DMS53 treated with DMSO at 0.1 percent for 48 hours (cell line): ENCODE results near the gene EYA2.
"Not testable (repeated sequence)": the region's sequence is repeated elsewhere in the genome, so short reads cannot be mapped to it uniquely, and the experiment has no call there.

ENCODE experiments used
- DNase-seq: peaks from one replicate; lab custom pipeline; 2025; ENCODE audit not compliant: unreplicated experiment; lab: John Stamatoyannopoulos, UW

Gene EYA2

DNA sequence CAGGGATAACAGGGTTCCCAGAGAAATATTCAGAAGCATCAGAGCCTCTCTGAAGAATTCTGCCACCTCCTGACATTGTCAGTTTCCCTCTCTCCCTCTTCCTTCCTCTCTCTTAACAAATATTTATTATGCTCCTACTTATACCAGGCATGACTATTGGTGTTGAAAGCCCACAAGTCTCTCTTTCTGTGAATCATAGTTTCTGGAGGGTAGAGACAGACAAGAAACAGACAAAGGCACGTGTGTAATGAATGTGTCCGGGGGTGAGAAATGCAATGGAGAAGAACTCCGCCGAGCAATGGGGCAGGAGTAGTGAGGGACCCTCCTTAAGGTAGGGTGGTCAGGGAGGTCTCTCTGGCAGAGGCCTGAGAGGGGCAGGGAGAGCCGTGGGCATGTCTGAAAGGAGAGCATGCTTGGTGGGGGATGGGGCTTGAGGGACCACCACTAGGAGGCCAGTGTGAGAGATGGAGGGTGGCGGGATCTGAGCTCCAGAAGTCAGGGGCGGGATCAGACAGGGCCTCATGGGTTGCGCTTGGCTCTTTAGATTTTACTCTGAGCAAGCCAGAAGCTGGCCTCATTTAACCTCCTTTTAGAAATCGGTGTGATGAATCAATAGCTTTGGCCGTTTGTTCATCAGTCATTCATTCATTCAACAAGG is 57.3 kb downstream of the EYA2 start:
- no peak for DNase-seq

DNA sequence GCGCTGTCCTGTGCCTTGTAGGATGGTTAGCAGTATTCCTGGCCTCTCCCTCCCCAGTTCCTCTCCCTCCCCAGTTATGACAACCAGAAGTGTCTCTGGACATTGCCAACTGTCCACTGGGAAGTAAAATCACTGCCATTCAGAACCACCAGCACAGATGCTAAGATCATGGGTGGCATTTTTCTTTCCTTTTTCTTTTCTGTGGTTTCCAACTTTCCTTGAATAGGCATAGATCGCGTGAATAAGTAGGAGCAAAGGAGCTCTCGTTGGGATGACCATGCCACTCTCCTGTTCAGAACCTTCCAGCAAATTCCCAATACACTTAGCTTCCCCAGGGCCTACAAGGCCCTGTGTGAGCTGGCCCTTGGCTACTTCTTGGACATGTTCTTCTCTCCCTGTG is 59.0 kb downstream of the EYA2 start:
- DNase-seq = no peak

DNA sequence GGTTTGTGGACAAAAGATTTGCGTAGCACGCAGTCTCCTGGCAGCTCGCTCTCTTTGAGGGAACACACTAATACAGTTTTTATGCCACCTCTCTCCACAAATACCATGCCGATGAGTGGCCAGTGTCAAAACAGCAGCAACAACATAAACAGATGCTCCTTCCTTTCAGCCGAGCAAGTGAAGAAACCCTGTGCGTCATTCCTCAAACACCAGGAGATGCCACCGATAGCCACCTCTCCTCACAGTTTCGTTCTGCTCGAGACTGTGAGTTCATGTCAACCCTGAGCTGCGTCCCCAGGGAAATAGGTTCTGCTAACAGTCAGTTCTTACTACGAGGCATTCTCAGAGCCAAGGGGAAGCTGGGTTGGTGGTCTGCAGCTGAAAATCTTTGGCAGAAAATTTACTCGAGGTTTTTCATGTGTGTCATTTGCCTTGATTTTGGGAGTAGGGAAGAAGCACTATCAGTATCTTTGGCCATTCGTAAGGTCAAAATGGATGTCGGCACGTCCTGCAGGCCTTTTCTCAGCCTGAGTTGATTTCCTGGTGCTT is 59.9 kb downstream of the EYA2 start:
- DNase-seq = no peak

DNA sequence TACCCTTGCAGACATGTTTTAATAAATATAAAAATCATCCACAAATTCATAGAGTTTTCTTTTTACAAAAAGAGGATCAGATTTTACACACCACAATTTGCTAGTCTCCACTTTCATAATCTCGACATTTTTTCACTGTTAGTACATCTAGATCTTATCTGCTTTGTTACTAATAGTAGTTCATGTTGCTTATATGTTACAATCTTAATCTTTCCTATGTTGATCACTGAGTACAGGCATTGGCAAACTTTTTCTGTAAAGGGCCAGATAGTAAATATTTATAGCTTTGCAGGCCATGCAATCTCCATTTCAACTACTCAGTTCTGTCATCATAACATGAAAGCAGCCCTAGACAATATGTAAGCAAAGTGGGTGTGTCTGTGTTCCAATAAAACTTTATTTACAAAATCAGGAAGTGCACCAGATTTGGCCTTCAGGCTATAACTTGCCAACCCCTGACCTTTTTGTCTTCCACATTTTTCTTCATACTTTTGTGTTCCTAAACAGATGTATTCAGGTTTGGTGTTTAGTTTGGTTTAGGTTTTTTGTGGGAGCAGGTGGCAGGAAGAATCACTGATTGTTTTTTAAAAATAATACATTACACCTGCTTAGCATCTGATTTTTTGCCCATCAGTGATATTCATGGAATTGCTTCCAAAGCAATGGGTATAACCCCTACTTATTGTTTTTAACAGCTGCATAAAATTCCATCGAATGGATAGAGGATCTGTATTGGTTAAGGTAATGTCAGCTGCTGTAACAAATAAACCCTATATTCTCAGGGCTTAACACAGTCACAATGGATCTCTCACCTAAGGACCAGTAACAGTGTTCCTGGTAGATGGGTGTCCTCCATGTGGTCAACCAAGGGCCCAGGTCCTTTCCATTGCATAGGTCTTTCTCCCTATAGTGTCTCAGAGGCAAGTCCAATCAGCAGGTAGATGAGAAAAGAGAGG is 61.2 kb downstream of the EYA2 start:
- DNase-seq = no peak

DNA sequence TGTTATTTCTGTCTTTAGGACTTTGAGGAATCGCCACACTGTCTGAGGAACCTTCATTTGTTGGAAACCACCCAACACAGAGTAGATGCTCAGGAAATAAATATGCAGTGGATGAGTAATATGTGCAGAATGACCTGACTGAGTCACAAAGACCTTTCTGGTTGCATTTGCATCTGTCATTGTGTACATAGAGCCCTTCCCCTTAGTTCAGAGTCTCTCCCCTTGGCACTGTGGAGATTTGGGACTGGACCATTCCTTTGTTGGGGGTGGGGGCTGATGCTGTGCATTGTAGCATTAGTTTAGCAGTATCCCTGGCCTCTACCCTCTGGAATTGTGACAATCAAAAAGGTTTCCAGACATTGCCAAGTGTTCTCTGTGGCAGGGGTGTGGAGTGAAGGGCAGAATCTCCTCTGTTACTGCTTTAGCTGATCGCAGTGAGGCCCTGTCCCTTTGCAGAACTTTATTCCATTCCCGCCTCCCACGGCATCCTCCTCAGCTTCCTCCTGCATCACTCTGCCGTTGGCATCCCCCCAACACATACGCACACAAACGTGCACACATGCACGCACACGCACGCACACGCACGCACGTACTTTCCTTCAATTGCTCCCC is 64.5 kb downstream of the EYA2 start:
- DNase-seq = peak; percentile 18

DNA sequence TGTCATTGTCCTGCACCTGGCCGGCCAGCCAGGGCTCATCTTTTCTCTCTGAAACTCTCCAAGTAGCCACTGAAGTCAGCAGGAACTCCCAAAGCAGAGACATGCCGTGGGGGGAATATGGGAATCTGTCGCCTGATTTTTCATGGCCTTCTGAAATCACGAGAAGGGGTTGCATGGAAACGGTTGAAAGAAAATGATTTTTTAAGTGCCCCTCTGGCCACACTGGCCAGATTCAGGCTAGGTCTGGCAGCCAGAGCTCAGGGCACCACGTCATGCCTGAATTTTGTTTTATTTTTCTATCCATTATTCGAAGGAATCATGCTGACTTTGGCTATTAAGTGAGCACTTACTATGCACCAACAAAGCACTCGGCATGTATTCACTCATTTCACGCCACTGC is 65.2 kb downstream of the EYA2 start:
- no peak for DNase-seq

DNA sequence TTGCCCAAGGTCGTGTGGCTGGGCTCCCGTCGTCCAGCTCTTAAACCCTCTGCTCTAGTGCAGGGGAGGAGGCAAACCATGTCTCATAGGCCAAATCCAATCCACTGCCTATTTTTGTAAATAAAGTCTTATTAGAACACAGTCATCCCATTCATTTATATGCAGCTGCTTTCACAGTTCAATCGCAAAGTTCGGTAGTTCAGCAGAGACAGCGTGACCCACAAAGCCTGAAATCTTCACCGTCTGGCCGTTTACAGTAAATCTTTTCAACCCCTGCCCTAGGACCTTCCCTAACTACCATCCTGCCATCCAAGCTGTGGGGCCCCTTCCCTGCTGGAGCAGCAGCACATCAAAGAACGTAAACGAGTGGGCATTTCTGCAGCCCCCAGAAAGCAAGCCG is 65.9 kb downstream of the EYA2 start:
- no peak for DNase-seq

DNA sequence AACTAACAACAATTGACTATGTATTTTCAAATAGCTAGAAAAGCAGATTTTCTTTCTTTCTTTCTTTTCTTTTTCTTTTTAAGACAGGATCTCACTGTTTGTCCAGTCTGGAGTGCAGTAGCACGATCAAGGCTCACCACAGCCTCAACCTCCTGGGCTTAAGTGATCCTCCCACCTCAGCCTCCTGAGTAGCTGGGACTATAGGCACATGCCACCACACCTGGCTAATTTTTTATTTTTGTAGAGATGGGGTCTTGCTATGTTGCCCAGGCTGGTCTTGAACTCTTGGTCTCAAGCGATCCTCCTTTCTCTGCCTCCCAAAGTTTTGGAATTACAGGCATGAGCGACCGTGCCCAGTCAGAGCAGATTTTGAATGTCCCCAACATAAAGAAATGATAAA is 67.3 kb downstream of the EYA2 start:
- not testable (repeated sequence) for DNase-seq

DNA sequence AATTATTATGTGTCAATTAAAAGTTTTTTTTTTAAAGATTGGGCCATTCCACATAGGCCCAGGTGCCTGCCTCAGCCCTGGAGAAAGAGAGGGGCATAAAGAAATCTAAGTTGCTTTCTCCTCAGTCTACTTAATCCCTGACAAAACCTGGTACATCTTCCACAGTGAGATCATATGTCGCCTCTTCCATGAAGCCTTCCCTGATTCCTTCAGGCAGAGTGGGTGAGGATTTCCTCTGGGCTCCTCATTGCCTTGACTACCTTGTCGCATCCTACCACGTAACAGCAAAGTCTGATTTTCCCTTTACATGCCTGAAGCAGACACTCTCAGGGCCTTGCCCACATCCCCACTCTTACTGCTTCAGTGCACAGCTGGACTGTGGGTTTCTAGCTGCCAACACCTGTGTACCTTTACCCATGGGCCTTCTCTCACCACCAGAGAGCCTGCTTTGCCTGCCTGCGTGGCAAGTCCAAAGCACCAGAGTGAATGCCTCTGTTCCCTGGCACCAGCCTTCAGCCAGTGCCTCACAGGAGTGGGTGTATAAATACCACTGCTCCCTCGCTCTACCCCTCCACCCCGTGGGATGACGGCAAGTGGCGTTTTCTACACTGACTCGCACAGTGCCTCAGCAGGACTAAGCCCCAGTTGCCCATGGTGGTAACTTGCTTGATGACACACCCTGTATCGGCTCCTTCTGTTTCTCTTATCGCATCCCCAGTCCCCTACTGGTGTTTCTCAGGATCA is 68.0 kb downstream of the EYA2 start:
- no peak for DNase-seq

DNA sequence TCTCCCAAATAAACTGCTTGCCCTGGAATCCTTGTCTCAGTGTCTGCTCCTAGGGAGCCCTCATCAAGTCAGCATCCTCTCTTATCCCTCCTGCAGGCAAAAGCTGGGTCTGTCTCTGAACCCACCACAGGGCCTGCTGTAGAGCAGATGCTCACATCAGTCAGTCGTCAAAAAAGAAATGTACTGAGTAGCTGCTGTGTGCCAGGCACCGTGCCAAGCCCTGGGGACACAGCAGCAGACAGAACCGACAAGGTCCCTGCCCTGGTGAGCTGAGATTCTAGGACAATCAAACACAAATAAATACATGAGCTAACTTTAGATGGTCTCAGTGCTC is 68.5 kb downstream of the EYA2 start:
- DNase-seq = no peak

DNA sequence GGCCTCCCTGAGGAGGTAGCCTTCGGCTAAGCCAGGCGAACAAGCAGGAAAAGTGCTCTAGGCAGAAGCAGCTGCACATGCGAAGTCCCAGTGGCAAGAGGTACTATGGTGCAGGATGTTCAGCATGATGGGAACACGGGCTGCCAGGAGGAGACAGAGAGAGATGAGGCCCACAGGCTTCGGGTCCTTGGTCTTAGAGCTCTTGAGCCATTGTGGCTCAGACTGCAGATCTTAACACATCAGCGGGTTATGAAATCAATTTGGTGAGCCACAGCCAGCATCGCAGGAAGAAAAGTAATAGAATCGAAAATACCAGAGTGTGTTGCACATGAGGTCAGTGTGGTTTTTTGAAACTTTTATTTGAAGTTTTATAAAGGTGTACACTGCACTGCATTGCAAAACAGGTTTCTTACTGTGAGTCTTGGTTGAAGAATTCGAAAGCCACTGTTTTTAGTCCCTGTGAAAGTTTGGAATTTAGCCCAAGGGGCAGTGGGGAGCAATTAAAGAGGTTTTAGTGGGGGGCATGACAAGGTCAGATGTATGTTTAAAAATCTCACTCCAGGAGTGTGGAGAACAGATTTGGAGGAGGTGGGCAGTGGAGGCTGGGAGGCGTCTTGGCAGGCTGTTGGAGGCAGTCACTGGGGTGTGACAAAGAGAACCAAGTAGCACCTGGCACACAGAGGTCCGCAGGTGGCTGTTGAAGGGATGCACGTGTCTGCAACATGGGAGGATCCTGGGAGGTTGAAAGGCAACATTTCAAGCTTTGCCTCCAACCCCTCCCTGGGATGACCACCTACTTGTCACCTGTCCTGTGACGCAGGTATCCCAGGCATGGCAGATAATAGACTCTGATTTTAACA is 69.3 kb downstream of the EYA2 start:
- DNase-seq = peak; percentile 62

DNA sequence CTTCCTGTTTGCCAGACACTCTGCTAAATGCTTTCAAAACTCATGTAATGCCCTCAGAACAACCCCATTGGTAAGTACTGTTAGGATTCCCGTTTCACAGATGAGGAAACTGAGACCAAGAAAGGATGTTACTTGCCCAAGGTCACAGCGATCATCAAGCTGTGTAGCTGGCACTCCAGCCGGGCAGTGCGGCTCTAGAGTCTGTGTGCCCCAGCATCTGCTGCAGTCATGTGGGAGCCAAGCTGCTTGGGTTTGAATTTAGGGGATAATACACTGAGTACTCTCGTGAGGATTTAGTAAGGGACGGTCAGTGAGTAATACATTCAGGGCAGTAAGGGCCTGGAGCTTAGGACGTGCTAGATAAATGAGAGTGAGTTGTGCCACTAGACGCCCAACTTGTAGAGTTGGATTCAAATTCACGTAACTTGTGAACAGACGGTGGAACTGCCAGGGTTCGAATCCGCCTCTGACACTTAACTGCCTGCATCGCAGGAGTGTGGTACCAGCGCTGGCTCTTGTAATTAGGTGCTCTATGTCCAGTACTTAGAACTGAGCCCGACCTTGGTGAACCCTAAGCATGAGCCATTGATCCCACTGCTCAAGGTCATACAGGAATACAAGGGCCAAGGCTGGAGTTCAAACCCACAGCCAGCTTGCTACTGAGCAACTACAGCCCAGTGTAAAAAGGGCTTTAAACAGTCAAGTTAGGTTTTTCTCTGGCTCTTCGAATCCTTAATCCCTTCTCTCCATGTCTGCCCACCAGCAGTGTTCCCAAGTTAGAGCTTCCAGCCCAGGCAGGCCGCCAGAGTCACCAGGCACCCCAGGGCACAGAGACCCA is 70.2 kb downstream of the EYA2 start:
- peak; percentile 41 for DNase-seq

DNA sequence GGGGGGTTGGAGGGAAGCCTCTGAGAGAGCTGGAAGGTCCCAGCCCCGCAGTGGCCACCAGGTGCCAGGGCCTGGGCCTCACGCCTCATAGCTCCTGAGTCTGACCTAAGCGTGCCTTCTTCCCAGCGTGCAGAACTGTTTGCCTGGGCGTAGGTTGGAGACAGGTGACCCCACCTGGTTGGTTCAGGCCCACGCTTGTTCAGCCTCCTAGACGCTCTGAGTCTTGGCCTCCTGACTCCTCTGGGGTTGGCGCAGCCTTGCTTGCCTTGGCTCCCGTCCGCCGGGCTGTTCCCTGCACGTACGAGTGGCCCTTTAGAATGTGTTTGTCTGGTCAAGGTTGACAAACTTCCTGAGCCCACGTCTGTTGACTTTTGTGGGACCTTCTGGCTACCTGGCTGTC is 70.8 kb downstream of the EYA2 start:
- peak; percentile 99 for DNase-seq

DNA sequence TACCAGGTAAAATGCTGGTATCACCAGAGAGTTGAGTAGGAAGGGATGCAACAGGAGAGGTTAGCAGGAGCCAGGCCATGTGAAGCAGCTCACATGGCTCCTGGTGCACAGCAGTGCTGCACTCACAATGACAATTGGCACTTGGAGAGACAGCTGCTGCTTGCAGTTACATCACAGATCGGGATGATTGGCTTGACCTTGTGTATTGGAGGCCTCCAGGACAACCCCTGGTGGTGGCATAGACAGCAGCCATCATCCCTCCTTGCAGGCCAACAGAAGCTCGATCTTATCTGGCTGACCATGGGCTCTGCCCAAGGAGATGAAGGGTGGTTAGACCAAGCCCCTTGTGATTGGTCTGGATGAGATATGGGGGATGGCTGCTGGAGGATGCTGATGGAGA is 73.0 kb downstream of the EYA2 start:
- DNase-seq = peak; percentile 69

DNA sequence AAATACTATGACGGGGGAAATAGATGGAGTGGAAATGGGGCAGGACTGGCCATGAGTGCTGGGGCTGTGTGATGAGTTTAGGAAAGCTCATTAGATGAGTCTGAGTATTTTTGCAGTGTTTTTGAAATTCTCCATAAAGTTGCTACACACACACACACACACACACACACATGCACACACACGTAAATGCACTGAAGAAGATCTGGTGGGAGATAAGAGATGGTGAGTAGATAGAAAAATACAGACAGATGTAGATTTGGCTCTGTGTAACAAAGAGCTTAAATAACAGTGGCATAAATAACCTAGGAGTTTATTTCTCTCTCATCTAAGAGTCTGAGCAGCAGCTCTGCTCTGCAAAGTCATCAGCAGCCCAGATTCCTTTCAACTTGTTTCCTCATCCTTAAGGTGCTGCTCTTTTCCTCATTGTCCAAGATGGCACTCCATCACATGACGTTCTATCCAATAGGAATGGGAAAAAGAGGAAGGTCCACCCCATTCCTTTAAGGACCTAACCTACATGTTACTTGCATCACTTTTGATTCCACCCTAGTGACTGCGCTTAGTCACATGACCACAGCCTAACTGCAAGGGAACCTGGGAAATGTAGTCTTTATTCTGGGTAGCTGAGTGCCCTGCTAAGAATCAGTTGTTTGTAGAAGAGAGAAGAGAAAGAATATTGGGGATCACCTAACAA is 76.4 kb downstream of the EYA2 start:
- DNase-seq = peak; percentile 42

DNA sequence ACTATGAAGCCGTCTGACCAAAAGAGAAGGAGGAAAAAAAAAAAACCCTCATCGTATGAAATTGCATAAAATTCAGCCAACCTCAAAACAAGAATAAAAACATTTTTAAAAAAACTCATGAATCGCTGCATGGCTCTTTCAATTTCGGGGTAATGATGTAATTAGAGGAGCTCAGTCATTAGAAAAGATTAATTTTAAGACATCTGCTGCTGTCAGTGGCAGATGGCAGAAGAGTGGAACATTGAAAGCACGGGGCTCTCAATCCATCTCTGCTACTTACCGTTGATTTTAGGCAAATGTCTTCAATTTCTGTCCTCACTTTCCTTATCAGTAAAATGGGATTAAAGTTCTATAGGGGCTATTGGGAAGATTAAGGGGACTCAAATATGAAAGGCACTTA is 79.1 kb downstream of the EYA2 start:
- no peak for DNase-seq

DNA sequence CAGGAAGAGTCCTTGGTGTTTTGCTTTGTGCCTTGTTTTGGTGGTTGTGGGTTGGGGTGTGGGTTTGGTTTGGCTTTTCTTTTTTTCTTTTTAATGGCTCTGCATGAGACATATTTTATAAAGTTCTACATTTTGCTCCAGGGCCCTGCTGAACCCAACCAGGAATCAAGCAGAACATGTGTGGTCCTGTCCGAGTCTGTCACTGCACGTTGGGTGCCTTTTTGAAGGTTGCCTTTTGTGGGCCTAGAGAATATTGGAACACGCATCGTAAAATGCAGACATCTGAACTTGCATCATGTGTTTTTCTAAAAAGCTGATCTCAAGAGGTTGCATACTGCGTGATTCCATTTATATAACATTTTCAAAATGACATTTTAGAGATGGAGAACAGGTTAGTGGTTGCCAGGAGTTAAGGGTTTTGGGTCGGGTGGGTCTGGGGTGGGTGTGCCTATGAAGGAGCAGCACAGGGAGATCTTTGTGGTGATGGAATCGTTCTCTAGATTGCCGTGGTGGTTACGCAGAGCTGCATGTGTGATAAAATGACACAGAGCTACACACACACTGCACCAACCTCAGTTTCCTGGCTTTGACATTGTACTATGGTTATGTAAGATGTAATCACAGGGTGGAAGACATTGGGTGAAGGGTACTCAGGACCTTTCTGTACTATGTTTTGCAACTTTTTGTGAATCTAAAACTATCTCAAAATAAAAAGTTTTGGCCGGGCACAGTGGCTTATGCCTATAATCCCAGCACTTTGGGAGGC is 80.2 kb downstream of the EYA2 start:
- DNase-seq = no peak

DNA sequence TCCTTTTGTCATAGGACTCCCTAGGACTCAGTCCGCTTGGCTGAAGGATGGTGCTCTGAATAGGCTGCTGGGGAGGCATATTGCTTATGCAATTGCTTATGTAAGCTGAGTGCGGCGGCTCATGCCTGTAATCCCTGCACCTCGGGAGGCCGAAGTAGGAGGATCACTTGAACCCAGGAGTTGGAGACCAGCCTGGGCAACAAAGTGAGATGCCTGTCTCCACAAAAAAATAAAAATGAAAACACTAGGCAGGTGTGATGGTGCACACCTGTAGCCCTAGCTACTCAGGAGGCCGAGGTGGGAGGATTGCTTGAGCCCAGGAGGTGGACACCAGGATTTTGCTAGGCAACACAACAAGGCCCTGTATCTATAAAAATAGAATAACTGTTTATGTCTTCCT is 81.3 kb downstream of the EYA2 start:
- no peak for DNase-seq
